GM23338 (cell line): ENCODE results near the gene ACOXL.

ENCODE experiments used
- CREB1 ChIP-seq: fragments of 250-450 bp; sonication (Bioruptor Pico); IDR thresholded peaks from 2 replicates; pipeline ENCODE4 v1.5.0; 2020; ENCODE audit warnings: low read depth, mild to moderate bottlenecking, moderate library complexity
- CTCF ChIP-seq, 2 experiments: fragments of 200-600 bp in 1 of 2; sonication (generic) in 1 of 2; conservative IDR thresholded peaks; 2 replicates each; pipeline versions ENCODE4 v1.5.1 to v1.6.1; 2016 to 2017; ENCODE audit warnings: antibody characterized with exemption in 2 of 2, low read depth in 2 of 2, mild to moderate bottlenecking in 2 of 2, moderate library complexity in 1 of 2
- EZH2 ChIP-seq: fragments of 200-600 bp; sonication (generic); IDR thresholded peaks from one replicate; pipeline ENCODE4 v1.8.0; 2017; ENCODE audit warnings: antibody characterized with exemption, mild to moderate bottlenecking, low read depth; ENCODE audit not compliant: unreplicated experiment
- EZH2phosphoT487 ChIP-seq: fragments of 200-600 bp; sonication (generic); IDR thresholded peaks from one replicate; pipeline ENCODE4 v1.8.1; 2018; ENCODE audit warnings: antibody characterized with exemption; ENCODE audit not compliant: unreplicated experiment
- JUNB ChIP-seq: IDR thresholded peaks from one replicate; pipeline ENCODE4 v1.6.1; 2016; ENCODE audit warnings: antibody characterized with exemption; ENCODE audit not compliant: unreplicated experiment
- NANOG ChIP-seq: IDR thresholded peaks from 2 replicates; pipeline ENCODE4 v1.6.1; 2016; ENCODE audit warnings: antibody characterized with exemption, borderline replicate concordance
- POLR2AphosphoS5 ChIP-seq: IDR thresholded peaks from 2 replicates; pipeline ENCODE4 v1.6.1; 2016; ENCODE audit warnings: antibody characterized with exemption, low read depth
- REST ChIP-seq: IDR thresholded peaks from one replicate; pipeline ENCODE4 v1.6.1; 2018; ENCODE audit warnings: antibody characterized with exemption; ENCODE audit not compliant: unreplicated experiment
- STAT1 ChIP-seq: IDR thresholded peaks from one replicate; pipeline ENCODE4 v1.6.1; 2016; ENCODE audit warnings: antibody characterized with exemption; ENCODE audit not compliant: unreplicated experiment
- ZNF462 ChIP-seq: fragments of 250-450 bp; sonication (Bioruptor Pico); IDR thresholded peaks from 2 replicates; pipeline ENCODE4 v1.5.0; 2020; ENCODE audit warnings: mild to moderate bottlenecking, moderate library complexity
- TF ChIP-seq, protein P1 (sequence below): IDR thresholded peaks from 2 replicates; pipeline ENCODE4 v1.6.1; 2016; ENCODE audit warnings: antibody characterized with exemption

- no peak for TF ChIP-seq CTCF (conservative IDR thresholded peaks at IDR 0.05; ENCODE audit: low read depth in 2 of 2)
- TF ChIP-seq REST = no peak
- TF ChIP-seq NANOG = no peak
- no peak for TF ChIP-seq CREB1 (CRISPR knock-in tag)
- no peak for TF ChIP-seq JUNB
- no peak for TF ChIP-seq POLR2AphosphoS5
- TF ChIP-seq, protein P1, sequence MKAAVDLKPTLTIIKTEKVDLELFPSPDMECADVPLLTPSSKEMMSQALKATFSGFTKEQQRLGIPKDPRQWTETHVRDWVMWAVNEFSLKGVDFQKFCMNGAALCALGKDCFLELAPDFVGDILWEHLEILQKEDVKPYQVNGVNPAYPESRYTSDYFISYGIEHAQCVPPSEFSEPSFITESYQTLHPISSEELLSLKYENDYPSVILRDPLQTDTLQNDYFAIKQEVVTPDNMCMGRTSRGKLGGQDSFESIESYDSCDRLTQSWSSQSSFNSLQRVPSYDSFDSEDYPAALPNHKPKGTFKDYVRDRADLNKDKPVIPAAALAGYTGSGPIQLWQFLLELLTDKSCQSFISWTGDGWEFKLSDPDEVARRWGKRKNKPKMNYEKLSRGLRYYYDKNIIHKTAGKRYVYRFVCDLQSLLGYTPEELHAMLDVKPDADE = no peak
- TF ChIP-seq EZH2phosphoT487 = no peak
- TF ChIP-seq EZH2 = no peak
- no peak for TF ChIP-seq STAT1
- no peak for TF ChIP-seq ZNF462 (CRISPR knock-in tag)
These were observed 240.9 kb downstream of the ACOXL start for GRCh38 chr2:110973262-110973661.
